K562 (cell line): ENCODE results near the gene IGF1R. TPM values are rescaled to one million over a fixed set of nuclear protein-coding genes. Genes with fewer than 3 reads are reported as not detected.

Experiments
- ATAC-seq: fragments of 200-7000 bp; cut with Tn5 transposase; 3 replicates; pipeline ENCODE4 v1.9.1; 2020; ENCODE audit warnings: moderate library complexity
- BruUV-seq: library from RNA; stranded (reverse); fragments of 400-500 nt; replicated peaks from 2 replicates; lab custom pipeline; 2021; lab: Mats Ljungman, UMichigan
- CTCF ChIA-PET: fragments of 300-600 bp; formaldehyde crosslinking; extraction: SDS; loops from one replicate; lab custom pipeline; 2021; ENCODE audit warnings: low intra/inter-chr PET ratio; lab: Yijun Ruan, JAX
- POLR2A ChIA-PET: fragments of 300-600, 350-650 bp; sonication (Branson Sonifier 250); formaldehyde crosslinking; extraction: SDS; loops from one replicate; lab custom pipeline; 2021; ENCODE audit warnings: antibody characterized with exemption, inconsistent platforms; lab: Yijun Ruan, JAX
- DNase-seq, 4 experiments: peaks; one replicate each; pipeline versions ENCODE4 v3.0.0 to v3.0.0-alpha.2; 2011 to 2018; ENCODE audit warnings: low spot score in 3 of 4, mixed read lengths in 3 of 4; ENCODE audit errors: extremely low read depth in 1 of 4
- FAIRE-seq: peaks from 2 replicates; lab custom pipeline; 2011; peaks lifted over from hg19 to GRCh38; lab: Jason Lieb, UNC
- H2AFZ ChIP-seq: 2 replicates; pipeline ENCODE4 v1.6.0; 2011; ENCODE audit warnings: low read depth, low read length, control low read depth, inconsistent platforms
- H3K27ac ChIP-seq: fragments of 200-600 bp; 3 replicates; pipeline ENCODE4 v1.8.0; 2011; ENCODE audit warnings: low read depth, mild to moderate bottlenecking, control low read depth, inconsistent platforms, low read length, moderate library complexity, mixed read lengths; ENCODE audit errors: extremely low read depth
- H3K27me3 ChIP-seq, 2 experiments: fragments of 300-600 bp in 1 of 2; 2 replicates in 1 of 2; 3 replicates in 1 of 2; pipeline versions ENCODE4 v1.6.0 to v1.8.0; 2011; ENCODE audit warnings: inconsistent platforms in 2 of 2, low read length in 2 of 2, mild to moderate bottlenecking in 1 of 2, mixed read lengths in 1 of 2, moderate library complexity in 1 of 2; ENCODE audit not compliant: control insufficient read depth in 2 of 2, insufficient read depth in 2 of 2
- H3K36me3 ChIP-seq: fragments of 300-600 bp; 3 replicates; pipeline ENCODE4 v1.8.0; 2011; ENCODE audit warnings: mild to moderate bottlenecking, low read length, inconsistent platforms; ENCODE audit not compliant: control insufficient read depth, insufficient read depth
- H3K4me1 ChIP-seq, 2 experiments: fragments of 200-600 bp in 1 of 2; replicated peaks in 1 of 2; 2 replicates in 1 of 2; 3 replicates in 1 of 2; pipeline versions ENCODE4 v1.5.1 to v1.8.0; 2011; ENCODE audit warnings: inconsistent platforms in 2 of 2, low read length in 2 of 2, mild to moderate bottlenecking in 1 of 2, mixed read lengths in 1 of 2, moderate library complexity in 1 of 2; ENCODE audit not compliant: control insufficient read depth in 2 of 2, insufficient read depth in 2 of 2
- H3K4me2 ChIP-seq: 2 replicates; pipeline ENCODE4 v1.6.1; 2011; ENCODE audit warnings: low read length, control low read depth, inconsistent platforms, mixed read lengths; ENCODE audit not compliant: insufficient read depth
- H3K4me3 ChIP-seq: fragments of 200-600 bp; sonication (generic), shearing (Covaris generic); 2 replicates; pipeline ENCODE4 v1.5.1; 2016; ENCODE audit warnings: control low read depth, inconsistent platforms
- H3K79me2 ChIP-seq: fragments of 200-600 bp; 3 replicates; pipeline ENCODE4 v1.8.0; 2011; ENCODE audit warnings: low read length, inconsistent platforms; ENCODE audit not compliant: control insufficient read depth, insufficient read depth
- H3K9ac ChIP-seq, 2 experiments: 2 replicates each; pipeline versions ENCODE4 v1.6.0 to v1.6.1; 2011; ENCODE audit warnings: low read depth in 2 of 2, low read length in 2 of 2, control low read depth in 1 of 2, inconsistent platforms in 1 of 2, mild to moderate bottlenecking in 1 of 2, mixed read lengths in 1 of 2; ENCODE audit not compliant: insufficient read depth in 1 of 2
- H3K9me1 ChIP-seq: one replicate; pipeline ENCODE4 v1.6.0; 2011; ENCODE audit warnings: inconsistent platforms, mild to moderate bottlenecking, low read length, moderate library complexity; ENCODE audit not compliant: control insufficient read depth, insufficient read depth
- H3K9me3 ChIP-seq: replicated peaks from 2 replicates; pipeline ENCODE4 v1.5.1; 2011; ENCODE audit warnings: low read depth, low read length, inconsistent platforms; ENCODE audit not compliant: control insufficient read depth, insufficient read depth
- H4K20me1 ChIP-seq: replicated peaks from 2 replicates; pipeline ENCODE4 v1.6.1; 2011; ENCODE audit warnings: low read length, inconsistent platforms, mixed read lengths; ENCODE audit not compliant: control insufficient read depth, insufficient read depth
- CXXC5 ChIP-seq: fragments of 250-450 bp; sonication (Bioruptor Pico); IDR thresholded peaks from 2 replicates; pipeline ENCODE4 v1.8.0; 2022; ENCODE audit warnings: inconsistent platforms, mild to moderate bottlenecking, moderate library complexity
- ERF ChIP-seq: fragments of 450-650 bp; formaldehyde crosslinking; IDR thresholded peaks from 2 replicates; pipeline ENCODE4 v1.4.0; 2020; ENCODE audit warnings: mild to moderate bottlenecking, mixed read lengths
- ETV5 ChIP-seq: sonication (generic); formaldehyde crosslinking; IDR thresholded peaks from 2 replicates; pipeline ENCODE4 v1.4.0; 2020; ENCODE audit warnings: low read depth, mild to moderate bottlenecking, missing genetic modification reagents
- PRPF4 ChIP-seq: fragments of 200-400 bp; formaldehyde crosslinking; IDR thresholded peaks from one replicate; pipeline ENCODE4 v1.6.1; 2017; ENCODE audit warnings: low read length, low read depth, mild to moderate bottlenecking; ENCODE audit not compliant: insufficient read depth, poor library complexity, severe bottlenecking
- ZNF507 ChIP-seq: conservative IDR thresholded peaks from 2 replicates; pipeline ENCODE4 v1.6.1; 2017; ENCODE audit warnings: missing genetic modification characterization, missing compliant biosample characterization
- ZNF695 ChIP-seq: fragments of 450-650 bp; formaldehyde crosslinking; IDR thresholded peaks from 2 replicates; pipeline ENCODE4 v1.4.0; 2020; ENCODE audit warnings: mild to moderate bottlenecking, moderate library complexity
- ZSCAN29 ChIP-seq: fragments of 450-650 bp; IDR thresholded peaks from 2 replicates; pipeline ENCODE4 v1.6.1; 2017
- WGBS: fragments of 100-300 bp; shearing (Covaris generic); methylation state at CpG from one replicate; pipeline ENCODE4 v1.1.6; 2016; ENCODE audit warnings: low coverage, mixed read lengths; ENCODE audit not compliant: insufficient coverage; ENCODE audit errors: missing lambda C conversion rate; 5-methylcytosine and 5-hydroxymethylcytosine counted together
- in situ Hi-C: fragments of 300-500 bp; cut with MboI; formaldehyde crosslinking; loops from 4 replicates; pipeline ENCODE4 v1.15.0; 2018; ENCODE audit warnings: inconsistent platforms, mixed read lengths
- intact Hi-C: fragments of 100-400 bp; cut with micrococcal nuclease; formaldehyde crosslinking; loops from 2 replicates; pipeline ENCODE4 v1.14.2; 2022
- polyA plus RNA-seq, 8 experiments: library from polyadenylated mRNA; depleted of rRNA in 4 of 8; stranded (reverse) in 5 of 8; unstranded in 3 of 8; fragments of >200 nt; fragmentation: Nextera tagmentation in 2 of 8; fragmentation: Illumina TruSeq in 1 of 8; extraction: Ambion mirVana in 2 of 8; extraction: Trizol in 1 of 8; gene quantifications; 2 replicates each; pipeline versions ENCODE4 v1.2.1 to v1.2.3, GENCODE V29; 2011 to 2014; ENCODE audit warnings: inconsistent platforms in 1 of 8, missing spikeins in 1 of 8
- total RNA-seq, 7 experiments: library from RNA; depleted of rRNA in 6 of 7; stranded (reverse); fragments of >200 nt in 6 of 7; fragmentation: Illumina TruSeq in 2 of 7; extraction: Trizol in 2 of 7; gene quantifications; 2 replicates each; pipeline versions ENCODE4 v1.2.1 to v1.2.3, GENCODE V29; 2011 to 2021; ENCODE audit warnings: low replicate concordance in 1 of 7
- TF ChIP-seq, protein P1 (sequence below): fragments of 250-450 bp; sonication (Bioruptor Pico); IDR thresholded peaks from 2 replicates; pipeline ENCODE4 v1.8.0; 2021; ENCODE audit warnings: borderline replicate concordance, mild to moderate bottlenecking, moderate library complexity; ENCODE audit not compliant: poor library complexity, severe bottlenecking
- TF ChIP-seq, protein P2 (sequence below): sonication (generic); formaldehyde crosslinking; IDR thresholded peaks from 2 replicates; pipeline ENCODE4 v1.8.0; 2022; ENCODE audit warnings: mild to moderate bottlenecking, low read depth, missing genetic modification reagents

The IGF1R gene
- total and polyA plus RNA-seq, 9 of the 15 experiments (the other 6 are each of a cell fraction or from before 2014, with no cell fraction given), result 0.35 to 8.0 (median 1.6) TPM

DNA sequence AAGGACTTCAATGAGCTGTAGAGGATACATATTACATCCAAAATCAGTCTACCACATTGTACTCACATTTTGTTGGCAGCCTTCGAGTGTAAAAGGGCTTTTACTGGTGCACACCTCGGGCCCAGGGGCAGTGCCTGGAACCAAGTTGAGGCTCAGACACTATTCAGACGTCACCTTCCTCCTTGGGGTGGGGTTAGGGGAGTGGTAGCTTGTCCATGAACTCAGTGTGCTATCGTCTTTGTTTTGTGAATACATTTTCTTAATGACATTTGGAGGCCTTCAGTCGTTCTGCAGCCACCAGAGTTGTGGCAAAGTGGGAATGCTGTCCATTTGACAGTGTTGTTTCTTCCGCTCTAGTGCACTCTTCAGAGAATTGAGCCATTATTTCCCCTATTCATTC is 245.1 kb downstream of the IGF1R start:
- peaks cover 0 to 4% of the 10 kb centered on the region in 2 experiments; a peak in 1 of 5 replicates for H3K4me1 ChIP-seq
- H3K9me1 ChIP-seq, result no peaks in the 10 kb centered on the region
- no peak overlapping the region for H3K27ac ChIP-seq
- no peak overlapping the region for H3K4me2 ChIP-seq
- 9% methylated on average over 6 of the region's 6 CpGs for WGBS
- no peak overlapping the region for H3K9ac ChIP-seq
- in situ Hi-C loops, result no loop called here
- peaks cover 9 to 20% of the 10 kb centered on the region in 2 experiments; a peak in 4 of 5 replicates for H3K27me3 ChIP-seq
- H3K79me2 ChIP-seq, result no peaks in the 10 kb centered on the region
- H3K36me3 ChIP-seq, result no peaks in the 10 kb centered on the region
- H3K9me3 ChIP-seq, result no peaks in the 10 kb centered on the region
- intact Hi-C loops, result loop anchor here (10.0 kb wide), 1 partner anchor 161 kb away; no protein-coding TSS in a partner anchor
- FAIRE-seq (no peak), DNase-seq (no peak), ATAC-seq (no peak)
- H3K4me3 ChIP-seq, result no peak overlapping the region
- H4K20me1 ChIP-seq, result no peaks in the 10 kb centered on the region
- ChIA-PET CTCF (no interaction called here), POLR2A (interaction anchor here (0.6 to 0.9 kb wide), 2 partner anchors 9 to 11 kb away, joined by 3 read pairs; no protein-coding TSS in a partner anchor)
- BruUV-seq, result no TSS peak
- H2AFZ ChIP-seq, result no peak overlapping the region
- TF ChIP-seq ZNF695 (CRISPR knock-in tag) (no peak), ETV5 (no peak), ERF (CRISPR knock-in tag) (no peak), ZSCAN29 (no peak), ZNF507 (tag) (no peak), CXXC5 (CRISPR knock-in tag) (no peak), PRPF4 (no peak)
- TF ChIP-seq, protein P1, sequence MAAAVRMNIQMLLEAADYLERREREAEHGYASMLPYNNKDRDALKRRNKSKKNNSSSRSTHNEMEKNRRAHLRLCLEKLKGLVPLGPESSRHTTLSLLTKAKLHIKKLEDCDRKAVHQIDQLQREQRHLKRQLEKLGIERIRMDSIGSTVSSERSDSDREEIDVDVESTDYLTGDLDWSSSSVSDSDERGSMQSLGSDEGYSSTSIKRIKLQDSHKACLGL (CRISPR knock-in tag), result no peak
- TF ChIP-seq, protein P2, sequence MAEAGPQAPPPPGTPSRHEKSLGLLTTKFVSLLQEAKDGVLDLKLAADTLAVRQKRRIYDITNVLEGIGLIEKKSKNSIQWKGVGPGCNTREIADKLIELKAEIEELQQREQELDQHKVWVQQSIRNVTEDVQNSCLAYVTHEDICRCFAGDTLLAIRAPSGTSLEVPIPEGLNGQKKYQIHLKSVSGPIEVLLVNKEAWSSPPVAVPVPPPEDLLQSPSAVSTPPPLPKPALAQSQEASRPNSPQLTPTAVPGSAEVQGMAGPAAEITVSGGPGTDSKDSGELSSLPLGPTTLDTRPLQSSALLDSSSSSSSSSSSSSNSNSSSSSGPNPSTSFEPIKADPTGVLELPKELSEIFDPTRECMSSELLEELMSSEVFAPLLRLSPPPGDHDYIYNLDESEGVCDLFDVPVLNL (CRISPR knock-in tag), result no peak
